ENCODE measurements around the gene GOSR1.

- TF ChIP-seq, protein P1, sequence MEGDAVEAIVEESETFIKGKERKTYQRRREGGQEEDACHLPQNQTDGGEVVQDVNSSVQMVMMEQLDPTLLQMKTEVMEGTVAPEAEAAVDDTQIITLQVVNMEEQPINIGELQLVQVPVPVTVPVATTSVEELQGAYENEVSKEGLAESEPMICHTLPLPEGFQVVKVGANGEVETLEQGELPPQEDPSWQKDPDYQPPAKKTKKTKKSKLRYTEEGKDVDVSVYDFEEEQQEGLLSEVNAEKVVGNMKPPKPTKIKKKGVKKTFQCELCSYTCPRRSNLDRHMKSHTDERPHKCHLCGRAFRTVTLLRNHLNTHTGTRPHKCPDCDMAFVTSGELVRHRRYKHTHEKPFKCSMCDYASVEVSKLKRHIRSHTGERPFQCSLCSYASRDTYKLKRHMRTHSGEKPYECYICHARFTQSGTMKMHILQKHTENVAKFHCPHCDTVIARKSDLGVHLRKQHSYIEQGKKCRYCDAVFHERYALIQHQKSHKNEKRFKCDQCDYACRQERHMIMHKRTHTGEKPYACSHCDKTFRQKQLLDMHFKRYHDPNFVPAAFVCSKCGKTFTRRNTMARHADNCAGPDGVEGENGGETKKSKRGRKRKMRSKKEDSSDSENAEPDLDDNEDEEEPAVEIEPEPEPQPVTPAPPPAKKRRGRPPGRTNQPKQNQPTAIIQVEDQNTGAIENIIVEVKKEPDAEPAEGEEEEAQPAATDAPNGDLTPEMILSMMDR (IDR thresholded peaks at IDR 0.05; ENCODE audit: low read length), result no peak
- no peak for TF ChIP-seq EZH2 (optimal IDR thresholded peaks at IDR 0.05; ENCODE audit: low read depth, low read length)
Measured at GRCh38 chr17:30570596-30571265, 93.5 kb downstream of the GOSR1 start.
